ENCODE measurements around the gene KCNQ5.

The KCNQ5 gene

GRCh38 chr6:73194744-73195143 lies 572.9 kb downstream of the KCNQ5 start:
- no peak for DNase-seq (ENCODE audit: low spot score)
- TF ChIP-seq CTCF (IDR thresholded peaks at IDR 0.05; ENCODE audit: extremely low read depth, missing control alignments), result no peak

GRCh38 chr6:73200247-73200646 lies 578.4 kb downstream of the KCNQ5 start:
- DNase-seq (ENCODE audit: low spot score), result no peak
- no peak for TF ChIP-seq CTCF (IDR thresholded peaks at IDR 0.05; ENCODE audit: extremely low read depth, missing control alignments)

GRCh38 chr6:73200735-73201134 lies 578.9 kb downstream of the KCNQ5 start:
- no peak for DNase-seq (ENCODE audit: low spot score)
- TF ChIP-seq CTCF (IDR thresholded peaks at IDR 0.05; ENCODE audit: extremely low read depth, missing control alignments), result no peak

GRCh38 chr6:73203098-73203497 lies 581.2 kb downstream of the KCNQ5 start:
- no peak for DNase-seq (ENCODE audit: low spot score)
- no peak for TF ChIP-seq CTCF (IDR thresholded peaks at IDR 0.05; ENCODE audit: extremely low read depth, missing control alignments)

GRCh38 chr6:73204252-73204651 lies 582.4 kb downstream of the KCNQ5 start:
- TF ChIP-seq CTCF (IDR thresholded peaks at IDR 0.05; ENCODE audit: extremely low read depth, missing control alignments), result no peak
- no peak for DNase-seq (ENCODE audit: low spot score)

GRCh38 chr6:73207221-73207837 lies 585.5 kb downstream of the KCNQ5 start:
- no peak for DNase-seq (ENCODE audit: low spot score)
- TF ChIP-seq CTCF (IDR thresholded peaks at IDR 0.05; ENCODE audit: extremely low read depth, missing control alignments), result no peak

- DNase-seq (ENCODE audit: low spot score), result no peak
- no peak for TF ChIP-seq CTCF (IDR thresholded peaks at IDR 0.05; ENCODE audit: extremely low read depth, missing control alignments)
Observed at GRCh38 chr6:73209117-73209516, 587.3 kb downstream of the KCNQ5 start.
